HG02973 (cell line): ENCODE results near the gene SLC7A1.

Source experiments
- ATAC-seq: cut with Tn5 transposase; IDR thresholded peaks from one replicate; pipeline ENCODE4 v1.9.1; 2021; ENCODE audit warnings: moderate library complexity; ENCODE audit not compliant: unreplicated experiment

Gene SLC7A1

GRCh38 chr13:29562786-29563438 lies 32.6 kb downstream of the SLC7A1 start:
- no peak for ATAC-seq

GRCh38 chr13:29561918-29562317 lies 33.6 kb downstream of the SLC7A1 start:
- no peak for ATAC-seq

GRCh38 chr13:29556742-29557141 lies 38.7 kb downstream of the SLC7A1 start:
- ATAC-seq, result no peak

GRCh38 chr13:29551214-29551613 lies 44.3 kb downstream of the SLC7A1 start:
- ATAC-seq, result no peak

- ATAC-seq, result no peak
Measured at GRCh38 chr13:29550430-29550988, 45.0 kb downstream of the SLC7A1 start.

GRCh38 chr13:29548722-29549121 lies 46.8 kb downstream of the SLC7A1 start:
- no peak for ATAC-seq

- ATAC-seq, result no peak
Measured at GRCh38 chr13:29547153-29547552, 48.3 kb downstream of the SLC7A1 start.

- ATAC-seq, result no peak
Measured at GRCh38 chr13:29546662-29547061, 48.8 kb downstream of the SLC7A1 start.

- no peak for ATAC-seq
Measured at GRCh38 chr13:29545988-29546387, 49.5 kb downstream of the SLC7A1 start.

- ATAC-seq, result peak; percentile 96
Measured at GRCh38 chr13:29543230-29544215, 52.0 kb downstream of the SLC7A1 start.

- no peak for ATAC-seq
Measured at GRCh38 chr13:29542381-29542780, 53.1 kb downstream of the SLC7A1 start.

- ATAC-seq, result no peak
Measured at GRCh38 chr13:29541400-29541799, 54.1 kb downstream of the SLC7A1 start.

GRCh38 chr13:29540799-29541198 lies 54.7 kb downstream of the SLC7A1 start:
- ATAC-seq, result no peak

- no peak for ATAC-seq
Measured at GRCh38 chr13:29540334-29540733, 55.2 kb downstream of the SLC7A1 start.

GRCh38 chr13:29539856-29540255 lies 55.6 kb downstream of the SLC7A1 start:
- no peak for ATAC-seq

GRCh38 chr13:29538652-29539040 lies 56.8 kb downstream of the SLC7A1 start:
- no peak for ATAC-seq

- ATAC-seq, result no peak
Measured at GRCh38 chr13:29537736-29538651, 57.5 kb downstream of the SLC7A1 start.

- no peak for ATAC-seq
Measured at GRCh38 chr13:29536853-29537252, 58.6 kb downstream of the SLC7A1 start.

- no peak for ATAC-seq
Measured at GRCh38 chr13:29535663-29536655, 59.5 kb downstream of the SLC7A1 start.

GRCh38 chr13:29534083-29534482 lies 61.4 kb downstream of the SLC7A1 start:
- ATAC-seq, result no peak
